ENCODE measurements around the gene PIGT.

The PIGT gene

DNA sequence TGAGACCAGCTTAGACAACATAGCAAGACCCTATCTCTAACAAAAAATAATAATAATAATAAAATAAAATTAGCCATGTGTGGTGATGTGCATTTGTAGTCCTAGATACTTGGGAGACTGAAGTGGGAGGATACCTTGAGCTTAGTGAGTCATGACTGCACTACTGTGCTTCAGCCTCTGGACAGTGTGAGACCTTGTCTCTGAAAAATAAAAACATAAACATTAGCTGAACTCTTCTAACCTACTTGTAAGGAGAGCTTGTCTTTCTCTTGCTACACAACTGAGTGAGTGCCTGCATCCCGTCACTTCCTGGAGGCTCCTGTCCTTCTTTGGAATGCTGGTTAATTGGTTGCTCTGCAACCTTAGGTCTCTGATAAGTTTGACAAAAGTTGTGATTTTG lies 13.0 kb upstream of the PIGT start:
- peaks cover 3% of the 10 kb centered on the region for H3K4me1 ChIP-seq (ENCODE audit: control insufficient read depth, insufficient read depth, low read length, poor library complexity, severe bottlenecking)
- H3K27ac ChIP-seq (ENCODE audit: low read depth, low read length, severe bottlenecking), result no peak overlapping the region
- no peaks in the 10 kb centered on the region for H3K36me3 ChIP-seq (ENCODE audit: control insufficient read depth, insufficient read depth, low read length)
- no peak overlapping the region for H3K4me3 ChIP-seq (ENCODE audit: extremely low read depth, insufficient read depth, low read length, poor library complexity, severe bottlenecking)
- WGBS, 2 experiments (ENCODE audit: insufficient coverage in 2 of 2), result no CpG with 5 or more reads among the region's 1 CpG
- H3K9me3 ChIP-seq (ENCODE audit: control insufficient read depth, low read length), result peaks cover 29% of the 10 kb centered on the region

DNA sequence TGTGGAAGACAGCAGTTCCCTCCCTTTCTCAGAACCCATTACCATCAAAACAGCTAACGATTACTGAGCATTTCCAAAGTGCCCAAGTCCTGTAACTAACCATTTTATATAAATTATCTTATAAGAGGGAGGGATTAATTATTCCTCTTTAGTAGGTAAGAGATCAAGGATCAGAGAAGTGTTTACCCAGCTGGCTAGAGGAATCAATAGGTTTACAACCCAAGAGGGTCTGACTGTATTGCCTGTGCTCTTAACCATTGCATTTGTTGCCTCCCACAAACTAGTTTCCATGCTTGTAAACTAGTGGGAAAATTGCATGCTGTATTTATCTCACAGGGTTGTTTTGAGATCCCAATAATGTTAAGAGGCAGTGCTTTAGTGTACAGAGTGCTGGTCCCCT lies 11.5 kb upstream of the PIGT start:
- H3K4me1 ChIP-seq (ENCODE audit: control insufficient read depth, insufficient read depth, low read length, poor library complexity, severe bottlenecking), result peaks cover 3% of the 10 kb centered on the region
- H3K27ac ChIP-seq (ENCODE audit: low read depth, low read length, severe bottlenecking), result no peak overlapping the region
- H3K9me3 ChIP-seq (ENCODE audit: control insufficient read depth, low read length), result peaks cover 27% of the 10 kb centered on the region
- peaks cover under 1% of the 10 kb centered on the region for H3K36me3 ChIP-seq (ENCODE audit: control insufficient read depth, insufficient read depth, low read length)
- WGBS, 2 experiments (ENCODE audit: insufficient coverage in 2 of 2), result no CpG with 5 or more reads among the region's 1 CpG
- no peak overlapping the region for H3K4me3 ChIP-seq (ENCODE audit: extremely low read depth, insufficient read depth, low read length, poor library complexity, severe bottlenecking)

DNA sequence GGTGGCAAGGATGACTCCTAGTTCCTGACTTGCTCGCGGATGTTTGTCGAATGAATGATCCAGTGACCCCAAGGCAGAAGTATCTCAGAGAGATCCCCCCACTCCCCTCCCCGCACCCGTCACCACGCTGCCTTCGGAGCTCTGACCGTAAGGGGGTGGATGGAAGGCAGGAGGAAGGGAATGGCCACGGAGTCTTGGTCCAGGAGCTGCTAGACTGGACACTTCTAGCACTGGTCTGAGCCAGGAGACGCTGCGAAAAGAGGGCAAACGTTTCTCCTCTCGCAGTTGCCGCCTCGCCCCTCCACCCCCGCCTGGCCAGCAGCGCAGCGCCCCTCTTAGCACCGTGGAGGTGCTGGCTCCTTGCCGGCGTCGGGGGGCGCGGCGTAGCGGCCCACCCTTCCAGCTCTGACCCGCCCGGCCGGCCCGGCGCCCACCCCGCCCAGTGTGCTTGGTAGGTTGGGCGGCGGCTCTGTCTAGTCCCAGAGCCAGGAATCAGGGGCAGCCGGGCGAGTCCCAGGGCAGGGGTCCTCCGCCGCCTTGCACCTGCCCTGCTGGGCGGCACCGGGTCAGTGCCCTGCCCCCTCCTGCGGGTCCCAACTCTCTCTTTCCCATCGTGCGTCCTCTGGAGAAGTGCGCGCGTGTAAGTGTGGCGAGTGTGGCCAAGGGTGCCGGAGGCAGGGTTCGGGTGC lies 10.2 kb upstream of the PIGT start:
- H3K4me1 ChIP-seq (ENCODE audit: control insufficient read depth, insufficient read depth, low read length, poor library complexity, severe bottlenecking), result peaks cover 3% of the 10 kb centered on the region
- H3K4me3 ChIP-seq (ENCODE audit: extremely low read depth, insufficient read depth, low read length, poor library complexity, severe bottlenecking), result peak overlapping the region; percentile 62
- H3K9me3 ChIP-seq (ENCODE audit: control insufficient read depth, low read length), result peaks cover 15% of the 10 kb centered on the region
- WGBS, 2 experiments (ENCODE audit: insufficient coverage in 2 of 2), result 2 to 3% methylated on average over 32 of the region's 49 CpGs
- no peak overlapping the region for H3K27ac ChIP-seq (ENCODE audit: low read depth, low read length, severe bottlenecking)
- H3K36me3 ChIP-seq (ENCODE audit: control insufficient read depth, insufficient read depth, low read length), result peaks cover 6% of the 10 kb centered on the region

DNA sequence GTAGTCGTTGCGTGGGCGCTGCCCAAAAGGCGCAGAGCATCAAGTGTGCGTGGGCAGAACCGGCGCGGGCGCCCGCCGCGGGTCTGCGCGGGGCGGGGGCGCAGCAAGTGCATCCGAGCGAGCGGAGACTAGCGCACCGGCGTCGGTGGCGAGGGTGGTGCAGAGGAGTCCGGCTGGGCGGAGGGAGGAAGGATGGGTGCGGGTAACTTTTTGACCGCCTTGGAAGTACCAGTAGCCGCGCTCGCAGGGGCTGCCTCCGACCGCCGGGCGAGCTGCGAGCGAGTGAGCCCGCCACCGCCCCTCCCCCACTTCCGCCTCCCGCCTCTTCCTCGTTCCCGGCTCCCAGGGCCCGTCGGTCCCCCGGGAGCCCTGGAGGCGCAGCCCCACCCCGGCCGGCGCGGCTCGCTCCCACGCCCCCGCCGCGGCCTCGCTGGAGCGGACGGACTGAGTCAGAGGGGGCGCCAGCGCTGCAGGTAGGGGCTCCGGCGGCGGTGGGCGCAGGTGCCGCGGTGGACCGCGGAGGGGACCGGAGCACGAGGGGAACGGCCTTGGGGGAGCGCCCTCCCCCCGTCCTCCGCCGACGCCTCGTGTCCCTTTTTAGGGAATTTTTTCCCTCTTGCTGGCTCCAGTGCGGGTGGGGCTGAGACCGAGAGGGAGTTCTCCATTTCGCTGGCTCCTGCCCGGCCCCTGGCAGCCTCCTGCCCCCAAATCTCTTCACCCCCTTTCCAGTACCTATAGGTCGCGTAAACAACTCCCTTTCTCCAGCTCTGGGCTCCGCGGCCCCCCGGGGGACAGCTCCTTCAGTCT lies 9.5 kb upstream of the PIGT start:
- no peak overlapping the region for H3K27ac ChIP-seq (ENCODE audit: low read depth, low read length, severe bottlenecking)
- peaks cover 7% of the 10 kb centered on the region for H3K9me3 ChIP-seq (ENCODE audit: control insufficient read depth, low read length)
- peak overlapping the region; percentile 62 for H3K4me3 ChIP-seq (ENCODE audit: extremely low read depth, insufficient read depth, low read length, poor library complexity, severe bottlenecking)
- 0 to 1% methylated on average over 50 to 53 of the region's 87 CpGs for WGBS, 2 experiments (ENCODE audit: insufficient coverage in 2 of 2)
- H3K36me3 ChIP-seq (ENCODE audit: control insufficient read depth, insufficient read depth, low read length), result peaks cover 6% of the 10 kb centered on the region
- peaks cover 3% of the 10 kb centered on the region for H3K4me1 ChIP-seq (ENCODE audit: control insufficient read depth, insufficient read depth, low read length, poor library complexity, severe bottlenecking)

DNA sequence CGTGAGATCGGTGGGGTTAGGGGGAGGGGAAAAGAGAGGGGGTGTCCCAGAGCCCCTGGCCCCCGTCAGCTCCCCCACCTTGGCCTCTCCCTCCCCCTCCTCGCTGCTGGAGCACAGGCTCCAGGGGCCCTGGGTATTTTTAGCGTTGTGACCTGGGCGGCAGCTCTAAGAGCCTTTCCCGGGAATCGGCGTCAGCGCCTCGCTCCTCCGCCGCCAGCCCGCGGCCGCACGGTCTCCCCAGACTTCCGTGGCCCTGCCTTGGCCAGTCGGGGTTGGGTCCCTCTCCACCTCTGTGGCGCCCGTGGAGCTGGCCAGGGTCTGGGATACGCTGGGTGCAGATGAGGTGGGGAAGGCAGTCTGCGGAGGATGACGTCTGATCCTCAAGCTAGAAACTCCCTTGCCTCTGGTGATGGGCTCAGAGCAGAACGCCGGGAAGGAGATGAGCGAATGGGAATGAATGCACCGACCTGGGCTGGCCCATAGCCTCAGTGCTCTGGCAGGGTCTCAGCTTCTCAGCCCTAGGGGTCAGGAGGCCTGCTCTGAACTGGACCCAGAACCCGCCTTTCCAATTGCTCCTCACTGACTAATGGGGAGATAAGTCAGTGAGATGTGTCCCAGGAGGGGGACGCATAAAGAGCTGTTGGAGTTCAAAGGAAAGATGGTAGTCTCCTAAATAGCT lies 8.7 kb upstream of the PIGT start:
- Histone ChIP-seq H3K9me3 (ENCODE audit: control insufficient read depth, low read length) (no peaks in the 10 kb centered on the region), H3K4me3 (ENCODE audit: extremely low read depth, insufficient read depth, low read length, poor library complexity, severe bottlenecking) (peak overlapping the region; percentile 62), H3K36me3 (ENCODE audit: control insufficient read depth, insufficient read depth, low read length) (peaks cover 6% of the 10 kb centered on the region), H3K4me1 (ENCODE audit: control insufficient read depth, insufficient read depth, low read length, poor library complexity, severe bottlenecking) (peaks cover 3% of the 10 kb centered on the region), H3K27ac (ENCODE audit: low read depth, low read length, severe bottlenecking) (no peak overlapping the region)
- WGBS, 2 experiments (ENCODE audit: insufficient coverage in 2 of 2), result 9 to 10% methylated on average over 17 to 21 of the region's 30 CpGs

DNA sequence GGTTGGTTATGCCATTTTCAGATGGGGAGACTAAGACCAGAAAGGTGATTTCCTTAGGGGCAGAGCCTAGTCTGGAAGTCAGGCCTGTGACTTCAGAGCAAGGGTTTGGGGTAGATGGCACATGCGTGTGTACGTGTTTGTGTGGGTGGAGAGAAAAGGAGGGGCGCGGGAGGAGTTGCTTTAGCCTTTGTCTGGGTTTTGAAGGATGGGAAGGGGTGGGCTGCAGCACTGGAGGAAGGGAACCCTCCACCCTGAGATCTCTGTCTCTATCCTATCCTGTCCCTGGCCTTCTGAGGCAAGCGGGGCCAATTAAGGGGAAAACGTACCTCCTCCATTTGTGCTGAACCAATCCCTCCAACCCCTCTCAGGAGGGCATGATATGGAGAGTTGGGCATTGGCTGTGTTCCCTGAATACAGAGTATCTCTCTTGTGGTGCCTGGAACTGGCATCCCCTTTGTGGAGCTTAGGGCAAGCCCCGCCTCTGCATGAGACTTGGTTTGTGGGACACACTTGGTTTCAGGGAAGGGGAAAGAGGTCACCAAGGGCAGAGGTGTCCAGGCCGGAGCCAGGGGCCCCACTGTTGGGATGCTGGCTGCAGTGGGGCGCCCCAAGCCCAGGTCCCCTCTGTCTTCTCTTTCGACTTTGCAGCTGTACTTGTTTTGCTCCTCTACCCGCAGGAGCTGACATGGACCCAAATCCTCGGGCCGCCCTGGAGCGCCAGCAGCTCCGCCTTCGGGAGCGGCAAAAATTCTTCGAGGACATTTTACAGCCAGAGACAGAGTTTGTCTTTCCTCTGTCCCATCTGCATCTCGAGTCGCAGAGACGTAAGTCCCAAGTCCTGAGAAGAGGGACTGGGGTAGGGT lies 7.9 kb upstream of the PIGT start, which contains the start of gene DBNDD2:
DBNDD2 (plus strand) TSS at position 507 of the 863 bp plus-strand sequence; CDS start at position 686, 179 bp downstream.
- no peak within 1 kb of the TSS for H3K27ac ChIP-seq (ENCODE audit: low read depth, low read length, severe bottlenecking)
- H3K36me3 ChIP-seq (ENCODE audit: control insufficient read depth, insufficient read depth, low read length), result peaks cover 6% of the 10 kb centered on the region
- no peaks in the 10 kb centered on the region for H3K9me3 ChIP-seq (ENCODE audit: control insufficient read depth, low read length)
- H3K4me3 ChIP-seq (ENCODE audit: extremely low read depth, insufficient read depth, low read length, poor library complexity, severe bottlenecking), result peak within 1 kb of the TSS; percentile 62
- WGBS, 2 experiments (ENCODE audit: insufficient coverage in 2 of 2), result 88 to 96% methylated on average over 16 to 17 of the region's 21 CpGs
- H3K4me1 ChIP-seq (ENCODE audit: control insufficient read depth, insufficient read depth, low read length, poor library complexity, severe bottlenecking), result peaks cover 3% of the 10 kb centered on the region

DNA sequence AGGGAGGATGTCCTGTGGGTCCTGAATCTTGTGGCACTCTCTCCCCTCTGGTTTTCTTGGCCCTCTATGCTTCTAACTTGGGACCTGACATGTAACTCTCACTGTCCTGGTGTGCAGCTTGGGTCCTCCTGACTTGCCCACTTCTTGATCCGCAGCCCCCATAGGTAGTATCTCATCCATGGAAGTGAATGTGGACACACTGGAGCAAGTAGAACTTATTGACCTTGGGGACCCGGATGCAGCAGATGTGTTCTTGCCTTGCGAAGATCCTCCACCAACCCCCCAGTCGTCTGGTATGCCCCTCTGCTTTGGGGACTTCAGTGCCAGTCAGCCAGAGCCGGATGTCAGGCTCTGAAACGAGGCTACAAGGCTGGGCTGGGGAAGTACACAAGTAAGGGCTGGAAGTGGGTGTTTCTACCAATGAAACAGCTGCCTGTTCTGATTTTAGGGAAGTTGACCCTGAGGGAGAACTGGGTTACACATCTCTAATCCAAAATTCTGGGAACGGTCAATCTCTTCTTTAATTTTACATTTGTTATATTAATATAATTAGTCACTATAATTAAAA lies 7.2 kb upstream of the PIGT start:
- H3K36me3 ChIP-seq (ENCODE audit: control insufficient read depth, insufficient read depth, low read length), result peaks cover 6% of the 10 kb centered on the region
- peaks cover 3% of the 10 kb centered on the region for H3K4me1 ChIP-seq (ENCODE audit: control insufficient read depth, insufficient read depth, low read length, poor library complexity, severe bottlenecking)
- no peak overlapping the region for H3K4me3 ChIP-seq (ENCODE audit: extremely low read depth, insufficient read depth, low read length, poor library complexity, severe bottlenecking)
- H3K9me3 ChIP-seq (ENCODE audit: control insufficient read depth, low read length), result no peaks in the 10 kb centered on the region
- no peak overlapping the region for H3K27ac ChIP-seq (ENCODE audit: low read depth, low read length, severe bottlenecking)
- 77 to 93% methylated on average over 3 to 5 of the region's 7 CpGs for WGBS, 2 experiments (ENCODE audit: insufficient coverage in 2 of 2)

DNA sequence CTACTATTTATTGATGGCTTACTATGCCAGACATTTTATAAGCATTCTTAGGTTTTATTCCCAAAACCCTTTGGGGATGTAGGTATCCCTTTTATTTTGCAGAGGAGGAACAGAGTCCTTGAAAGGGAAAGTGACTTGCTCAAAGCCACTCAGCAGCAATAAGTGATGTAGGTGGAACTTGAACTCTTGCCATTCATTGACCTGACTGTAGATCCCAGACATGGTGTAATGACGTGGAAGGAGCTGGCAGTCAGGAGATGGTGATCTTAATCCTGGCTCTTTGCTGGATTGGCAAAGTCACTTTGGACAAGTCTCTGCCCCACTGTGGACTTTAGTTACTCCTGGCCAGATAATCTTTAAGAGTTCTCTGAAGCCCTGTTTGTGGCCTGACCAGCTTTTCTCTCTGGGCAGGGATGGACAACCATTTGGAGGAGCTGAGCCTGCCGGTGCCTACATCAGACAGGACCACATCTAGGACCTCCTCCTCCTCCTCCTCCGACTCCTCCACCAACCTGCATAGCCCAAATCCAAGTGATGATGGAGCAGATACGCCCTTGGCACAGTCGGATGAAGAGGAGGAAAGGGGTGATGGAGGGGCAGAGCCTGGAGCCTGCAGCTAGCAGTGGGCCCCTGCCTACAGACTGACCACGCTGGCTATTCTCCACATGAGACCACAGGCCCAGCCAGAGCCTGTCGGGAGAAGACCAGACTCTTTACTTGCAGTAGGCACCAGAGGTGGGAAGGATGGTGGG lies 6.2 kb upstream of the PIGT start:
- WGBS, 2 experiments (ENCODE audit: insufficient coverage in 2 of 2), result 75 to 82% methylated on average over 2 to 4 of the region's 7 CpGs
- no peak overlapping the region for H3K4me3 ChIP-seq (ENCODE audit: extremely low read depth, insufficient read depth, low read length, poor library complexity, severe bottlenecking)
- H3K9me3 ChIP-seq (ENCODE audit: control insufficient read depth, low read length), result no peaks in the 10 kb centered on the region
- no peak overlapping the region for H3K27ac ChIP-seq (ENCODE audit: low read depth, low read length, severe bottlenecking)
- peaks cover 3% of the 10 kb centered on the region for H3K4me1 ChIP-seq (ENCODE audit: control insufficient read depth, insufficient read depth, low read length, poor library complexity, severe bottlenecking)
- peaks cover 6% of the 10 kb centered on the region for H3K36me3 ChIP-seq (ENCODE audit: control insufficient read depth, insufficient read depth, low read length)

DNA sequence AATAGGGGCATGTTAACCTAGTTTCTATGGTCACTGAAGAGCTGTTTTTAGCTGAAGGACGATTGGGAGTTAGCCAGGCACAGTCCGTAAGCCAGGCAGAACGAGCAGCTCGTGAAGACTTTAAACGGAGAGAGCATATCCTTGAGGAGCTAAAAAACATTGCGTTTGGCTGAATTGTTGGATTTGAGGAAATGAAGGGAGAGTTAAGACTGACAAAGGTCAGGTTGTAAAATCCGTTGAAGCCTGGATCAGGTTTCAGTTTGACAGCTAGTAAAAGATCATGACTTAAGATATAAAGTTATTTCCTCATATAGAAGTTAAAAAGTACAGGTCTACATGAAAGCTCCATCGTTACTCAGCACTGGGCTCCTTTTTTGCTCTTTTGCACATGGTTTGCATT lies 5.1 kb upstream of the PIGT start:
- H3K4me1 ChIP-seq (ENCODE audit: control insufficient read depth, insufficient read depth, low read length, poor library complexity, severe bottlenecking), result peaks cover 2% of the 10 kb centered on the region
- no peak overlapping the region for H3K27ac ChIP-seq (ENCODE audit: low read depth, low read length, severe bottlenecking)
- H3K4me3 ChIP-seq (ENCODE audit: extremely low read depth, insufficient read depth, low read length, poor library complexity, severe bottlenecking), result no peak overlapping the region
- 83 to 88% methylated on average over 5 to 7 of the region's 8 CpGs for WGBS, 2 experiments (ENCODE audit: insufficient coverage in 2 of 2)
- peaks cover 6% of the 10 kb centered on the region for H3K36me3 ChIP-seq (ENCODE audit: control insufficient read depth, insufficient read depth, low read length)
- H3K9me3 ChIP-seq (ENCODE audit: control insufficient read depth, low read length), result no peaks in the 10 kb centered on the region
